HCT116 (cell line): ENCODE results near the gene HAPLN2. TPM values are rescaled to one million over a fixed set of nuclear protein-coding genes. Genes with fewer than 3 reads are reported as not detected.

ENCODE experiments used
- ATAC-seq: fragments of 200-7000 bp; cut with Tn5 transposase; 2 replicates; pipeline ENCODE4 v1.9.1; 2020; ENCODE audit warnings: mild to moderate bottlenecking, moderate library complexity
- BruUV-seq: library from RNA; stranded (reverse); fragments of 400-500 nt; replicated peaks from 2 replicates; lab custom pipeline; 2021; lab: Mats Ljungman, UMichigan
- CTCF ChIA-PET: fragments of 300-600 bp; sonication (Branson Sonifier 250); formaldehyde crosslinking; loops from one replicate; lab custom pipeline; 2021; ENCODE audit warnings: antibody characterized with exemption; lab: Charles Lee
- POLR2A ChIA-PET: fragments of 300-600, 350-600 bp; sonication (Branson Sonifier 250); formaldehyde crosslinking; loops from one replicate; lab custom pipeline; 2021; ENCODE audit warnings: antibody characterized with exemption; lab: Charles Lee
- RAD21 ChIA-PET, 2 experiments: fragments of 300-600 bp; sonication (Branson Sonifier 250); formaldehyde crosslinking; loops; one replicate each; lab custom pipeline; 2023; ENCODE audit warnings: low total read pairs in 2 of 2; ENCODE audit not compliant: uncharacterized antibody in 2 of 2, unreplicated experiment in 2 of 2, low non-redundant PET in 1 of 2; lab: Charles Lee
- DNase-seq: peaks from one replicate; pipeline ENCODE4 v3.0.0-alpha.2; 2010; ENCODE audit warnings: low read depth, low spot score
- H2AFZ ChIP-seq: fragments of 200-600 bp; shearing (Covaris generic), sonication (generic); 2 replicates; pipeline ENCODE4 v1.6.1; 2017; ENCODE audit warnings: low read depth, mixed run types, mixed read lengths, antibody characterized with exemption, low read length; ENCODE audit not compliant: poor library complexity, severe bottlenecking
- H3K27ac ChIP-seq: 2 replicates; pipeline ENCODE4 v1.5.1; 2012; ENCODE audit warnings: low read depth, low read length
- H3K27me3 ChIP-seq: fragments of 200-600 bp; sonication (generic); 2 replicates; pipeline ENCODE4 v1.6.1; 2016; ENCODE audit warnings: mixed run types, low read length, mixed read lengths; ENCODE audit not compliant: insufficient read depth
- H3K36me3 ChIP-seq, 2 experiments: fragments of 200-500 bp in 1 of 2; fragments of 200-600 bp in 1 of 2; sonication (Bioruptor generic) in 1 of 2; sonication (generic) in 1 of 2; 2 replicates each; pipeline versions ENCODE4 v1.5.1 to v1.6.1; 2014 to 2016; ENCODE audit warnings: low read length in 2 of 2, inconsistent platforms in 1 of 2, mixed read lengths in 1 of 2, mixed run types in 1 of 2; ENCODE audit not compliant: insufficient read depth in 2 of 2, control insufficient read depth in 1 of 2
- H3K4me1 ChIP-seq, 2 experiments: fragments of 200-600 bp in 1 of 2; sonication (generic) in 1 of 2; 2 replicates each; pipeline versions ENCODE4 v1.5.1 to v1.6.1; 2012 to 2017; ENCODE audit warnings: low read length in 2 of 2, inconsistent platforms in 1 of 2, mild to moderate bottlenecking in 1 of 2, mixed read lengths in 1 of 2, mixed run types in 1 of 2, moderate library complexity in 1 of 2; ENCODE audit not compliant: insufficient read depth in 2 of 2, control insufficient read depth in 1 of 2
- H3K4me2 ChIP-seq: fragments of 200-600 bp; sonication (generic); 2 replicates; pipeline ENCODE4 v1.6.1; 2017; ENCODE audit warnings: mixed run types, low read length, mixed read lengths
- H3K4me3 ChIP-seq, 2 experiments: fragments of 200-600 bp in 1 of 2; sonication (generic) in 1 of 2; replicated peaks in 1 of 2; 2 replicates each; pipeline ENCODE4 v1.5.1; 2011 to 2016; ENCODE audit warnings: low read length in 2 of 2, control low read depth in 1 of 2, low read depth in 1 of 2, mild to moderate bottlenecking in 1 of 2, mixed read lengths in 1 of 2, mixed run types in 1 of 2
- H3K79me2 ChIP-seq: fragments of 200-600 bp; sonication (generic); 2 replicates; pipeline ENCODE4 v1.6.1; 2017; ENCODE audit warnings: mild to moderate bottlenecking, mixed run types, low read length, moderate library complexity, mixed read lengths; ENCODE audit not compliant: insufficient read depth
- H3K9ac ChIP-seq: fragments of 200-600 bp; sonication (generic); 2 replicates; pipeline ENCODE4 v1.6.1; 2016; ENCODE audit warnings: low read length, mixed read lengths
- H3K9me2 ChIP-seq: fragments of 200-600 bp; sonication (generic), shearing (Covaris generic); 2 replicates; pipeline ENCODE4 v1.6.1; 2017; ENCODE audit warnings: mixed run types, mild to moderate bottlenecking, moderate library complexity; ENCODE audit not compliant: insufficient read depth
- H3K9me3 ChIP-seq, 2 experiments: fragments of 200-500 bp in 1 of 2; fragments of 200-600 bp in 1 of 2; sonication (Bioruptor generic) in 1 of 2; sonication (generic) in 1 of 2; 2 replicates each; pipeline ENCODE4 v1.6.1; 2014 to 2017; ENCODE audit warnings: low read length in 2 of 2, mixed read lengths in 2 of 2, inconsistent platforms in 1 of 2, low read depth in 1 of 2, mild to moderate bottlenecking in 1 of 2, mixed run types in 1 of 2, moderate library complexity in 1 of 2; ENCODE audit not compliant: control insufficient read depth in 1 of 2, insufficient read depth in 1 of 2
- H4K20me1 ChIP-seq: fragments of 200-600 bp; sonication (generic), shearing (Covaris generic); 2 replicates; pipeline ENCODE4 v1.6.1; 2017; ENCODE audit warnings: mixed run types, mild to moderate bottlenecking, moderate library complexity; ENCODE audit not compliant: insufficient read depth
- CBX3 ChIP-seq: IDR thresholded peaks from 2 replicates; pipeline ENCODE4 v1.6.1; 2012; ENCODE audit warnings: low read depth
- EGR1 ChIP-seq: IDR thresholded peaks from 2 replicates; pipeline ENCODE4 v1.6.1; 2012; ENCODE audit warnings: low read depth
- ELF1 ChIP-seq: IDR thresholded peaks from 2 replicates; pipeline ENCODE4 v1.6.1; 2012; ENCODE audit warnings: low read depth, borderline replicate concordance
- FOSL1 ChIP-seq: IDR thresholded peaks from 2 replicates; pipeline ENCODE4 v1.6.1; 2012; ENCODE audit warnings: low read depth
- JUND ChIP-seq: IDR thresholded peaks from 2 replicates; pipeline ENCODE4 v1.6.1; 2012
- POLR2AphosphoS5 ChIP-seq: IDR thresholded peaks from 2 replicates; pipeline ENCODE4 v1.6.1; 2011; ENCODE audit warnings: mild to moderate bottlenecking, low read depth, low read length, moderate library complexity
- RAD21 ChIP-seq: IDR thresholded peaks from 2 replicates; pipeline ENCODE4 v1.6.1; 2012; ENCODE audit warnings: low read depth, mild to moderate bottlenecking
- SP1 ChIP-seq: IDR thresholded peaks from 2 replicates; pipeline ENCODE4 v1.6.1; 2012; ENCODE audit warnings: low read depth
- ZFX ChIP-seq: fragments of 450-650 bp; IDR thresholded peaks from 2 replicates; pipeline ENCODE4 v1.6.1; 2017
- intact Hi-C: fragments of 100-400 bp; cut with micrococcal nuclease; formaldehyde crosslinking; loops from 2 replicates; pipeline ENCODE4 v1.10.0; 2022
- total RNA-seq: library from RNA; stranded (reverse); gene quantifications from one replicate; pipeline ENCODE4 v1.2.1, GENCODE V29; 2021; ENCODE audit not compliant: unreplicated experiment
- TF ChIP-seq, protein P1 (sequence below): IDR thresholded peaks from 2 replicates; pipeline ENCODE4 v1.6.1; 2012
- TF ChIP-seq, protein P2 (sequence below), 3 experiments: fragments of 200-600 bp in 1 of 3; sonication (generic) in 1 of 3; IDR thresholded peaks in 2 of 3; conservative IDR thresholded peaks in 1 of 3; 2 replicates each; pipeline ENCODE4 v1.5.1; 2012 to 2017; ENCODE audit warnings: low read depth in 2 of 3, low read length in 2 of 3, antibody characterized with exemption in 1 of 3, borderline replicate concordance in 1 of 3, control low read depth in 1 of 3, mild to moderate bottlenecking in 1 of 3, mixed read lengths in 1 of 3, mixed run types in 1 of 3, moderate library complexity in 1 of 3; ENCODE audit not compliant: insufficient read depth in 1 of 3

Gene HAPLN2
- total RNA-seq, 1 experiment from 2014 or later = 0.54 TPM

DNA sequence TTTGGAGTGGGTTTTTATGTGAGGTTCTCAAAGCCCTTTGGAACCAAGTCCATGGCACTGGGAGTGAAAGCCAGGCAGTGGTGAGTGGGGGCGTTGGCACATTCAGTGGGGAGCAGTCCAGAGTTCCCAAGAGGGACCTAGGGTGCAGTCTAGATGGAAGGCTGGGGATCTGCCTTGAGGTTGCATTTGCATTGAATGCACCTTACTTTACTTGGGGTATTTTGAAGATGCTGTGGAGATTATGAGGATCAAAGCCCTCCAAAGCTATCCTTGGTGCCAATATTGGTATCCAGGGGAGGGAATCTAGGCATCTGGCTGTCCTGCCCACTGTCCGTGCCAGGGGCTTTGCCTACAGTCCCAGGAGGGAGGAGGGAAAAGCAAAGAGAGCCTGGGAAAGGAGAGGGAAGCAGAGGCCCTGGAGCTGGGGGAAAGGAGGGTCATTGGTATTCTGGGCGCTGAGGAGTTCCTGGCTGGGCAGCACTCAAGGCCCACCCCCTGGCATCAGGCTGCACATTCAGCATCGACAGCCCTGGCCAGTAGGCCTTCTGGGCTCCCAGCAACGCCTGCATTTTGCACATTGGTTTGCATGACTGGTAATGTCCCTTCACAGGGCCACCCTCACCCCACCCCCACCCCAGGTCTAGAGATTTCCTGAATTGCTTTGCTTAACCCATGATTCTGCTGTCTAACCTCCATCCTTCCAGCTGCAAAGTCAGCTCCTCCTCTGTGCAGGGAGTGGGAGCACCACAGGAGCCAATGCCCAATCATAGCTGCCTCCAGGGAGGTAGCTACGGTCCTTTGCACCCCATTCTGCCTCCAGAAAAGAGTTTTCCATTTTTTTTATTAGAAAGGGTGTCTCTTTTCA is 21.9 kb downstream of the HAPLN2 start:
- H3K36me3 ChIP-seq = peaks cover 25 to 36% of the 10 kb centered on the region in 2 experiments
- no peaks in the 10 kb centered on the region for H3K9me3 ChIP-seq
- H3K27ac ChIP-seq = no peak overlapping the region
- CTCF ChIA-PET = interaction anchor here (5.9 kb wide), 1 partner anchor 12 kb away, joined by 33 read pairs; no protein-coding TSS in a partner anchor
- TF ChIP-seq JUND (peak; percentile 17; the same call in 1 of the 2 replicates), POLR2AphosphoS5 (peak; percentile 54; the same call in 1 of the 2 replicates), ELF1 (no peak; the same call in 1 of the 2 replicates)
- TF ChIP-seq, protein P1, sequence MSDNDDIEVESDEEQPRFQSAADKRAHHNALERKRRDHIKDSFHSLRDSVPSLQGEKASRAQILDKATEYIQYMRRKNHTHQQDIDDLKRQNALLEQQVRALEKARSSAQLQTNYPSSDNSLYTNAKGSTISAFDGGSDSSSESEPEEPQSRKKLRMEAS = no peak
- H3K27me3 ChIP-seq = no peaks in the 10 kb centered on the region
- no TSS peak for BruUV-seq
- intact Hi-C loops = no loop called here
- no peaks in the 10 kb centered on the region for H3K9me2 ChIP-seq
- peak; percentile 4; the same call in 1 of the 2 replicates for ATAC-seq
- H3K4me2 ChIP-seq = no peak overlapping the region
- H3K79me2 ChIP-seq = no peaks in the 10 kb centered on the region
- RAD21 ChIA-PET = no interaction called here
- no peak overlapping the region for H3K9ac ChIP-seq
- H3K4me1 ChIP-seq = peaks cover 8 to 27% of the 10 kb centered on the region in 2 experiments; a peak in 3 of 4 replicates
- H2AFZ ChIP-seq = no peak overlapping the region
- H3K4me3 ChIP-seq = no peak overlapping the region
- POLR2A ChIA-PET = interaction anchor here (1.2 to 1.3 kb wide), 2 partner anchors 20 to 85 kb away, joined by 3 to 4 read pairs; no protein-coding TSS in a partner anchor
- no peaks in the 10 kb centered on the region for H4K20me1 ChIP-seq
- no peak for DNase-seq

DNA sequence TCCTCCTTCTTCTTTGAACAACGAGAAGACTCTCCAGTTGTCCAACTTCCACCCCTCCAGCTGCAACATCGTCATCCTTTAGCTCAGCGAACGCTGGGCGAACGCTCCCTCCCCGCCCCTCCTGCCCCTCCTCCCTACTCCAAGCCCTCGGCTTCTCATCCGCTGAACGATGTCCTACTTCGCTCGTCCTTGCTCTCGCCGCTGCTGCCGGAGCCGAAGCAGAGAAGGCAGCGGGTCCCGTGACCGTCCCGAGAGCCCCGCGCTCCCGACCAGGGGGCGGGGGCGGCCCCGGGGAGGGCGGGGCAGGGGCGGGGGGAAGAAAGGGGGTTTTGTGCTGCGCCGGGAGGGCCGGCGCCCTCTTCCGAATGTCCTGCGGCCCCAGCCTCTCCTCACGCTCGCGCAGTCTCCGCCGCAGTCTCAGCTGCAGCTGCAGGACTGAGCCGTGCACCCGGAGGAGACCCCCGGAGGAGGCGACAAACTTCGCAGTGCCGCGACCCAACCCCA is 22.6 kb downstream of the HAPLN2 start, which contains the start of gene BCAN:
Gene BCAN (plus strand): TSS at position 357 of the 504 bp plus-strand sequence. CDS start 3,938 bp downstream, outside the sequence.
- no TSS peak for BruUV-seq
- Histone ChIP-seq H3K4me2 (no peak within 1 kb of the TSS), H3K4me1 (peaks cover 8 to 27% of the 10 kb centered on the region in 2 experiments; a peak in 3 of 4 replicates), H3K9me2 (no peaks in the 10 kb centered on the region), H3K27me3 (no peaks in the 10 kb centered on the region), H3K4me3 (no peak within 1 kb of the TSS), H2AFZ (no peak within 1 kb of the TSS), H3K27ac (no peak within 1 kb of the TSS), H3K36me3 (peaks cover 30 to 44% of the 10 kb centered on the region in 2 experiments), H3K9ac (no peak within 1 kb of the TSS), H3K79me2 (no peaks in the 10 kb centered on the region), H3K9me3 (no peaks in the 10 kb centered on the region), H4K20me1 (no peaks in the 10 kb centered on the region)
- TF ChIP-seq RAD21 (no peak), JUND (no peak), SP1 (no peak), FOSL1 (no peak), ZFX (no peak), CBX3 (no peak), EGR1 (no peak), ELF1 (no peak)
- TF ChIP-seq, protein P2, sequence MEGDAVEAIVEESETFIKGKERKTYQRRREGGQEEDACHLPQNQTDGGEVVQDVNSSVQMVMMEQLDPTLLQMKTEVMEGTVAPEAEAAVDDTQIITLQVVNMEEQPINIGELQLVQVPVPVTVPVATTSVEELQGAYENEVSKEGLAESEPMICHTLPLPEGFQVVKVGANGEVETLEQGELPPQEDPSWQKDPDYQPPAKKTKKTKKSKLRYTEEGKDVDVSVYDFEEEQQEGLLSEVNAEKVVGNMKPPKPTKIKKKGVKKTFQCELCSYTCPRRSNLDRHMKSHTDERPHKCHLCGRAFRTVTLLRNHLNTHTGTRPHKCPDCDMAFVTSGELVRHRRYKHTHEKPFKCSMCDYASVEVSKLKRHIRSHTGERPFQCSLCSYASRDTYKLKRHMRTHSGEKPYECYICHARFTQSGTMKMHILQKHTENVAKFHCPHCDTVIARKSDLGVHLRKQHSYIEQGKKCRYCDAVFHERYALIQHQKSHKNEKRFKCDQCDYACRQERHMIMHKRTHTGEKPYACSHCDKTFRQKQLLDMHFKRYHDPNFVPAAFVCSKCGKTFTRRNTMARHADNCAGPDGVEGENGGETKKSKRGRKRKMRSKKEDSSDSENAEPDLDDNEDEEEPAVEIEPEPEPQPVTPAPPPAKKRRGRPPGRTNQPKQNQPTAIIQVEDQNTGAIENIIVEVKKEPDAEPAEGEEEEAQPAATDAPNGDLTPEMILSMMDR (IDR thresholded peaks at IDR 0.05 in 2 of 3, conservative IDR thresholded peaks at IDR 0.05 in 1 of 3; ENCODE audit: borderline replicate concordance in 1 of 3, insufficient read depth in 1 of 3, low read depth in 2 of 3, low read length in 2 of 3) = no peak
- ChIA-PET RAD21 (no interaction called here), POLR2A (interaction anchor here (1.2 to 1.3 kb wide), 2 partner anchors 19 to 84 kb away, joined by 3 to 4 read pairs; no protein-coding TSS in a partner anchor), CTCF (interaction anchor here (5.9 kb wide), 1 partner anchor 13 kb away, joined by 33 read pairs; no protein-coding TSS in a partner anchor)
- DNase-seq = no peak
- intact Hi-C loops = no loop called here
- ATAC-seq = no peak
